Endothelial cell of umbilical vein (primary cell): ENCODE measurements around the gene CD81. TPM values are rescaled to one million over a fixed set of nuclear protein-coding genes. Genes with fewer than 3 reads are reported as not detected.

Experiments
- BruUV-seq: library from RNA; stranded (reverse); fragments of 400-500 nt; replicated peaks from 2 replicates; lab custom pipeline; 2021; lab: Mats Ljungman, UMichigan
- CTCF ChIA-PET: fragments of 300-600, 350-600 bp; sonication (Branson Sonifier 250); formaldehyde crosslinking; loops from one replicate; lab custom pipeline; 2021; ENCODE audit warnings: antibody characterized with exemption, inconsistent platforms; lab: Charles Lee
- POLR2A ChIA-PET: fragments of 300-600, 350-600 bp; sonication (Branson Sonifier 250); formaldehyde crosslinking; loops from one replicate; lab custom pipeline; 2021; ENCODE audit warnings: antibody characterized with exemption, inconsistent platforms; lab: Charles Lee
- DNase-seq: peaks from one replicate; pipeline ENCODE4 v3.0.0-alpha.2; 2011; ENCODE audit warnings: low read depth, low spot score
- FAIRE-seq: peaks from 2 replicates; lab custom pipeline; 2011; peaks lifted over from hg19 to GRCh38; lab: Jason Lieb, UNC
- H2AFZ ChIP-seq: 2 replicates; pipeline ENCODE4 v1.6.0; 2012; ENCODE audit warnings: low read depth, low read length, control low read depth, inconsistent platforms
- H3K27ac ChIP-seq: 2 replicates; pipeline ENCODE4 v1.5.1; 2011; ENCODE audit warnings: low read depth, mild to moderate bottlenecking, control low read depth, low read length, moderate library complexity; ENCODE audit not compliant: insufficient read depth
- H3K27me3 ChIP-seq, 2 experiments: 2 replicates each; pipeline versions ENCODE4 v1.6.0 to v1.6.1; 2011; ENCODE audit warnings: low read length in 2 of 2, mixed read lengths in 1 of 2; ENCODE audit not compliant: control insufficient read depth in 2 of 2, insufficient read depth in 2 of 2
- H3K36me3 ChIP-seq, 2 experiments: 2 replicates in 1 of 2; 3 replicates in 1 of 2; pipeline ENCODE4 v1.5.1; 2011; ENCODE audit warnings: low read length in 2 of 2, mild to moderate bottlenecking in 1 of 2, moderate library complexity in 1 of 2; ENCODE audit not compliant: control insufficient read depth in 2 of 2, insufficient read depth in 2 of 2; ENCODE audit errors: extremely low read depth in 1 of 2
- H3K4me1 ChIP-seq: 3 replicates; pipeline ENCODE4 v1.5.1; 2011; ENCODE audit warnings: mild to moderate bottlenecking, low read length; ENCODE audit not compliant: control insufficient read depth, insufficient read depth; ENCODE audit errors: extremely low read depth
- H3K4me2 ChIP-seq: 2 replicates; pipeline ENCODE4 v1.6.1; 2011; ENCODE audit warnings: low read length, control low read depth, mixed read lengths; ENCODE audit not compliant: insufficient read depth
- H3K4me3 ChIP-seq, 3 experiments: fragments of 200-600 bp in 1 of 3; sonication (generic), shearing (Covaris generic) in 1 of 3; replicated peaks in 1 of 3; 2 replicates each; pipeline ENCODE4 v1.5.1; 2011 to 2016; ENCODE audit warnings: control low read depth in 3 of 3, low read length in 3 of 3, mild to moderate bottlenecking in 2 of 3, inconsistent platforms in 1 of 3, low read depth in 1 of 3, moderate library complexity in 1 of 3; ENCODE audit not compliant: insufficient read depth in 1 of 3
- H3K79me2 ChIP-seq: 2 replicates; pipeline ENCODE4 v1.6.0; 2012; ENCODE audit warnings: low read length, inconsistent platforms; ENCODE audit not compliant: control insufficient read depth, insufficient read depth
- H3K9ac ChIP-seq: replicated peaks from 2 replicates; pipeline ENCODE3; 2011; ENCODE audit warnings: low read length, control low read depth; ENCODE audit not compliant: insufficient read depth; ENCODE audit errors: extremely low read depth
- H3K9me1 ChIP-seq: replicated peaks from 3 replicates; pipeline ENCODE4 v1.6.0; 2011; ENCODE audit warnings: mild to moderate bottlenecking, low read length; ENCODE audit not compliant: control insufficient read depth, insufficient read depth; ENCODE audit errors: extremely low read depth
- H3K9me3 ChIP-seq: replicated peaks from 2 replicates; pipeline ENCODE4 v1.5.1; 2012; ENCODE audit warnings: low read length, inconsistent platforms; ENCODE audit not compliant: control insufficient read depth, insufficient read depth
- H4K20me1 ChIP-seq: replicated peaks from 2 replicates; pipeline ENCODE3; 2011; ENCODE audit warnings: mild to moderate bottlenecking, low read length; ENCODE audit not compliant: control insufficient read depth, insufficient read depth; ENCODE audit errors: extremely low read depth
- CTCF ChIP-seq, 2 donors: IDR thresholded peaks; 1 replicate in 1 of 2; 2 replicates in 1 of 2; pipeline ENCODE4 v1.5.1; 2011; ENCODE audit warnings: low read length in 2 of 2, mild to moderate bottlenecking in 2 of 2, moderate library complexity in 2 of 2, control low read depth in 1 of 2, inconsistent platforms in 1 of 2, low read depth in 1 of 2; ENCODE audit not compliant: insufficient read depth in 1 of 2; ENCODE audit errors: extremely low read depth in 1 of 2
- EZH2 ChIP-seq: IDR thresholded peaks from 2 replicates; pipeline ENCODE4 v1.6.1; 2012; ENCODE audit warnings: borderline replicate concordance, low read depth, mild to moderate bottlenecking, moderate library complexity, low read length, inconsistent platforms; ENCODE audit not compliant: severe bottlenecking
- FOS ChIP-seq: IDR thresholded peaks from 2 replicates; pipeline ENCODE4 v1.6.1; 2011; ENCODE audit warnings: mild to moderate bottlenecking, low read length, moderate library complexity, borderline replicate concordance; ENCODE audit not compliant: insufficient read depth
- GATA2 ChIP-seq: IDR thresholded peaks from 2 replicates; pipeline ENCODE4 v1.7.0; 2011; ENCODE audit warnings: low read depth, mild to moderate bottlenecking, moderate library complexity, mixed read lengths, low read length; ENCODE audit not compliant: insufficient read length, insufficient read depth
- MAX ChIP-seq: IDR thresholded peaks from 2 replicates; pipeline ENCODE4 v1.6.1; 2011; ENCODE audit not compliant: insufficient read depth, insufficient read length
- MYC ChIP-seq: IDR thresholded peaks from one replicate; pipeline ENCODE4 v1.6.1; 2011; ENCODE audit warnings: mild to moderate bottlenecking, low read depth, low read length
- POLR2A ChIP-seq: IDR thresholded peaks from 2 replicates; pipeline ENCODE4 v1.6.1; 2012; ENCODE audit warnings: low read depth, mild to moderate bottlenecking, control low read depth, low read length
- dilution Hi-C: fragments of 300-500 bp; cut with MboI; formaldehyde crosslinking; loops from one replicate; pipeline ENCODE4 v1.15.0; 2019; ENCODE audit warnings: low sequenced_read_pairs; ENCODE audit not compliant: extremely low pct_ligation_motif_present
- intact Hi-C: fragments of 100-400 bp; cut with micrococcal nuclease; formaldehyde crosslinking; loops from one replicate; pipeline ENCODE4 v1.10.0; 2022
- polyA plus RNA-seq, 4 experiments: library from polyadenylated mRNA; depleted of rRNA in 3 of 4; stranded (reverse) in 3 of 4; unstranded in 1 of 4; fragments of >200 nt; gene quantifications; 2 replicates each; pipeline versions ENCODE4 v1.2.1 to v1.2.3, GENCODE V29; 2011 to 2012; ENCODE audit warnings: missing spikeins in 1 of 4
- total RNA-seq: library from RNA; stranded (reverse); gene quantifications from 2 replicates; pipeline ENCODE4 v1.2.3, GENCODE V29; 2021

The CD81 gene
- total and polyA plus RNA-seq, 2 donors (not counting 3 experiments of a cell fraction or from before 2014, with no cell fraction given), result 409 to 802 TPM

GRCh38 chr11:2374456-2375201, 2.5 kb upstream of the CD81 start:
- H3K27me3 ChIP-seq, result no peaks in the 10 kb centered on the region
- no peak overlapping the region for H3K4me3 ChIP-seq
- no peak for TF ChIP-seq MAX
- TF ChIP-seq MYC, result no peak
- no peak for TF ChIP-seq FOS
- TF ChIP-seq EZH2, result no peak
- no peak for TF ChIP-seq GATA2
- no peak for TF ChIP-seq POLR2A
- TF ChIP-seq CTCF (IDR thresholded peaks at IDR 0.05; ENCODE audit: extremely low read depth in 1 of 2, insufficient read depth in 1 of 2, low read depth in 1 of 2, low read length in 2 of 2), result no peak
- no peak for DNase-seq
- FAIRE-seq, result no peak
- peaks cover 23% of the 10 kb centered on the region for H3K79me2 ChIP-seq
- no peaks in the 10 kb centered on the region for H4K20me1 ChIP-seq
- H3K9me3 ChIP-seq, result no peaks in the 10 kb centered on the region
- H3K9me1 ChIP-seq, result no peaks in the 10 kb centered on the region
- H3K4me1 ChIP-seq, result peaks cover 8% of the 10 kb centered on the region
- H3K27ac ChIP-seq, result no peak overlapping the region
- no TSS peak for BruUV-seq
- ChIA-PET POLR2A (no interaction called here), CTCF (interaction anchor here (1.4 kb wide), 1 partner anchor 70 kb away, joined by 3 read pairs; no protein-coding TSS in a partner anchor)
- no peak overlapping the region for H3K4me2 ChIP-seq
- H2AFZ ChIP-seq, result no peak overlapping the region
- dilution Hi-C loops (no loop called here), intact Hi-C loops (no loop called here)
- H3K36me3 ChIP-seq, result no peaks in the 10 kb centered on the region
- no peak overlapping the region for H3K9ac ChIP-seq
